Dermis microvascular lymphatic vessel endothelial cell (primary cell): Measurements from ENCODE around the gene RASSF8. TPM values are rescaled to one million over a fixed set of nuclear protein-coding genes. Genes with fewer than 3 reads are reported as not detected.

Experiments
- DNase-seq, 2 donors: peaks; one replicate each; pipeline versions ENCODE4 v3.0.0 to v3.0.0-alpha.2; 2010; ENCODE audit warnings: low read depth in 2 of 2
- total RNA-seq: library from RNA; depleted of rRNA; stranded (reverse); fragments of >200 nt; gene quantifications from 2 replicates; pipeline ENCODE4 v1.2.1, GENCODE V29; 2014

RASSF8 gene
- total RNA-seq, 1 donor from 2014 or later: 34.7 TPM

GRCh38 chr12:26028953-26029735 is 70.7 kb downstream of the RASSF8 start:
- DNase-seq: peak; percentile 55 to 62

GRCh38 chr12:26029736-26030022 is 71.2 kb downstream of the RASSF8 start:
- DNase-seq: no peak

- no peak for DNase-seq
These were observed 71.9 kb downstream of the RASSF8 start for GRCh38 chr12:26030371-26030770.

- no peak for DNase-seq
These were observed 72.8 kb downstream of the RASSF8 start for GRCh38 chr12:26031318-26031717.

- no peak for DNase-seq
These were observed 73.3 kb downstream of the RASSF8 start for GRCh38 chr12:26031827-26032226.

GRCh38 chr12:26032290-26032689 is 73.8 kb downstream of the RASSF8 start:
- no peak for DNase-seq

GRCh38 chr12:26032719-26033241 is 74.3 kb downstream of the RASSF8 start:
- no peak for DNase-seq

- DNase-seq: no peak
These were observed 76.1 kb downstream of the RASSF8 start for GRCh38 chr12:26034371-26035142.

GRCh38 chr12:26036877-26037276 is 78.4 kb downstream of the RASSF8 start:
- DNase-seq: no peak

GRCh38 chr12:26037615-26038220 is 79.2 kb downstream of the RASSF8 start:
- no peak for DNase-seq

- DNase-seq: no peak
These were observed 84.2 kb downstream of the RASSF8 start for GRCh38 chr12:26042645-26043044.

- DNase-seq: no peak
These were observed 84.9 kb downstream of the RASSF8 start for GRCh38 chr12:26043135-26044006.

- no peak for DNase-seq
These were observed 85.5 kb downstream of the RASSF8 start for GRCh38 chr12:26044007-26044394.

- DNase-seq: no peak
These were observed 86.1 kb downstream of the RASSF8 start for GRCh38 chr12:26044592-26044991.

- DNase-seq: no peak
These were observed 87.7 kb downstream of the RASSF8 start for GRCh38 chr12:26046203-26046602.

GRCh38 chr12:26046906-26047305 is 88.4 kb downstream of the RASSF8 start:
- DNase-seq: no peak

- DNase-seq: peak in 1 of 2 donors; percentile 24
These were observed 89.1 kb downstream of the RASSF8 start for GRCh38 chr12:26047401-26048226.

- DNase-seq: no peak
These were observed 94.2 kb downstream of the RASSF8 start for GRCh38 chr12:26052652-26053051.

- no peak for DNase-seq
These were observed 95.9 kb downstream of the RASSF8 start for GRCh38 chr12:26054383-26054782.

GRCh38 chr12:26055087-26055486 is 96.6 kb downstream of the RASSF8 start:
- DNase-seq: no peak

GRCh38 chr12:26056335-26056734 is 97.9 kb downstream of the RASSF8 start:
- DNase-seq: peak; percentile 17 to 85
